GM18498 (cell line): Measurements from ENCODE around the gene SLC46A1.
"Not testable (repeated sequence)": the region's sequence is repeated elsewhere in the genome, so short reads cannot be mapped to it uniquely, and the experiment has no call there.

ENCODE experiments used
- ATAC-seq: cut with Tn5 transposase; IDR thresholded peaks from one replicate; pipeline ENCODE4 v1.9.1; 2021; ENCODE audit warnings: mild to moderate bottlenecking, moderate library complexity; ENCODE audit not compliant: unreplicated experiment

Gene SLC46A1

GRCh38 chr17:28405632-28406472, at the start of gene SLC46A1:
Gene SLC46A1 (minus strand): TSS chr17:28406212. CDS start chr17:28406114, 98 bp downstream.
- ATAC-seq, result peak; percentile 80

GRCh38 chr17:28449859-28450258, 43.8 kb upstream of the SLC46A1 start:
- ATAC-seq, result no peak

- ATAC-seq, result no peak
Observed at GRCh38 chr17:28447396-28447760, 41.4 kb upstream of the SLC46A1 start.

- ATAC-seq, result no peak
Observed at GRCh38 chr17:28446716-28447395, 40.8 kb upstream of the SLC46A1 start.

GRCh38 chr17:28443901-28444638, 38.1 kb upstream of the SLC46A1 start:
- ATAC-seq, result no peak

GRCh38 chr17:28434326-28434725, 28.3 kb upstream of the SLC46A1 start:
- ATAC-seq, result not testable (repeated sequence)

- ATAC-seq, result no peak
Observed at GRCh38 chr17:28433721-28434120, 27.7 kb upstream of the SLC46A1 start.

GRCh38 chr17:28427982-28428381, 22.0 kb upstream of the SLC46A1 start:
- not testable (repeated sequence) for ATAC-seq

GRCh38 chr17:28427371-28427770, 21.4 kb upstream of the SLC46A1 start:
- no peak for ATAC-seq

- no peak for ATAC-seq
Observed at GRCh38 chr17:28426081-28426519, 20.1 kb upstream of the SLC46A1 start.

- no peak for ATAC-seq
Observed at GRCh38 chr17:28425206-28425605, 19.2 kb upstream of the SLC46A1 start.

GRCh38 chr17:28421787-28422305, 15.8 kb upstream of the SLC46A1 start:
- no peak for ATAC-seq

- ATAC-seq, result peak; percentile 53
Observed at GRCh38 chr17:28416703-28417311, 10.8 kb upstream of the SLC46A1 start.

GRCh38 chr17:28415886-28416285, 9.9 kb upstream of the SLC46A1 start:
- no peak for ATAC-seq

GRCh38 chr17:28413804-28414203, 7.8 kb upstream of the SLC46A1 start:
- no peak for ATAC-seq

GRCh38 chr17:28412099-28412498, 6.1 kb upstream of the SLC46A1 start:
- no peak for ATAC-seq

GRCh38 chr17:28407974-28408306, 1.9 kb upstream of the SLC46A1 start:
- ATAC-seq, result no peak

- ATAC-seq, result no peak
Observed at GRCh38 chr17:28407130-28407973, 1.3 kb upstream of the SLC46A1 start.

GRCh38 chr17:28406473-28406814, 432 bp upstream of the SLC46A1 start:
- no peak for ATAC-seq
